GM18873 (cell line): ENCODE data around the gene SLC35B4.

ENCODE experiments used
- ATAC-seq: cut with Tn5 transposase; IDR thresholded peaks from one replicate; pipeline ENCODE4 v1.9.1; 2021; ENCODE audit warnings: mild to moderate bottlenecking, moderate library complexity, moderate number of reproducible peaks; ENCODE audit not compliant: unreplicated experiment, low FRiP score

The SLC35B4 gene, protein sequence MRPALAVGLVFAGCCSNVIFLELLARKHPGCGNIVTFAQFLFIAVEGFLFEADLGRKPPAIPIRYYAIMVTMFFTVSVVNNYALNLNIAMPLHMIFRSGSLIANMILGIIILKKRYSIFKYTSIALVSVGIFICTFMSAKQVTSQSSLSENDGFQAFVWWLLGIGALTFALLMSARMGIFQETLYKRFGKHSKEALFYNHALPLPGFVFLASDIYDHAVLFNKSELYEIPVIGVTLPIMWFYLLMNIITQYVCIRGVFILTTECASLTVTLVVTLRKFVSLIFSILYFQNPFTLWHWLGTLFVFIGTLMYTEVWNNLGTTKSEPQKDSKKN

GRCh38 chr7:134316539-134317344 lies at the start of gene SLC35B4:
SLC35B4 (minus strand) TSS chr7:134316930; CDS start chr7:134316751, 179 bp downstream.
- peak; percentile 98 for ATAC-seq

GRCh38 chr7:134366481-134366880 lies 49.8 kb upstream of the SLC35B4 start:
- ATAC-seq: no peak

DNA sequence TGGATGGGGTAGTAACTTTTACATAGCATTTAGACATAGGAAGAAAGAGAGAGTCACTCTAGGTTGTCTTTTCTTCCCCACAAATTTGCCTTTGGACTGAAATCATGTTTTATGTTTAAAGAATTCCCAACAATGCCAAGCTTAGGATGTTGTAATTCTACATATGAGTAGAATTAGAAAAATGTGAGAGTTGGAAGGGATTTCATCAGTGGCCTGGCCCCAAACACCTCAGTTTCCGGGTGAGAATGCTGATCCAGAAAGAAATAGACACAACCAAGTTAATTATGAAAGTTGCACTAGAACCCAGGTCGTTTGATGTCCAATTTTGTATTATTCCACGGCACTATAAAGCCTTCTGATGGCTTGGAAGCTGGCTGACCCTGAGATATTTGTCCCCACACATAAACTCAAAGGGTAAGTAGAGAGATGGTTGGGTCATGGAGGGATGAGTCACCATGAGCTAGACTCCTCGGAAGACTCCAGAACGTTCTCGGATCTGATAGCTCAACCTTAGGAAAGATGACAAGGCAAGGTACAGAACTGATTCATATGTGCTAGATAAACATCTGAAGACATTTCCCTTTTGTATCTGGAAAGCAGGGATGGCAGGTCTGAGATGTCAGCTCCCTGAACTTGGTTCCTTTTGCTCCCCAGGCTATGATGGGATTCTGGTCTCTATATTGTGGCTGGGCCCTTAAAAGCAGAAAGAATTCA lies 48.8 kb upstream of the SLC35B4 start:
- ATAC-seq: no peak

- ATAC-seq: no peak
Observed at GRCh38 chr7:134364619-134365037, 47.9 kb upstream of the SLC35B4 start.

DNA sequence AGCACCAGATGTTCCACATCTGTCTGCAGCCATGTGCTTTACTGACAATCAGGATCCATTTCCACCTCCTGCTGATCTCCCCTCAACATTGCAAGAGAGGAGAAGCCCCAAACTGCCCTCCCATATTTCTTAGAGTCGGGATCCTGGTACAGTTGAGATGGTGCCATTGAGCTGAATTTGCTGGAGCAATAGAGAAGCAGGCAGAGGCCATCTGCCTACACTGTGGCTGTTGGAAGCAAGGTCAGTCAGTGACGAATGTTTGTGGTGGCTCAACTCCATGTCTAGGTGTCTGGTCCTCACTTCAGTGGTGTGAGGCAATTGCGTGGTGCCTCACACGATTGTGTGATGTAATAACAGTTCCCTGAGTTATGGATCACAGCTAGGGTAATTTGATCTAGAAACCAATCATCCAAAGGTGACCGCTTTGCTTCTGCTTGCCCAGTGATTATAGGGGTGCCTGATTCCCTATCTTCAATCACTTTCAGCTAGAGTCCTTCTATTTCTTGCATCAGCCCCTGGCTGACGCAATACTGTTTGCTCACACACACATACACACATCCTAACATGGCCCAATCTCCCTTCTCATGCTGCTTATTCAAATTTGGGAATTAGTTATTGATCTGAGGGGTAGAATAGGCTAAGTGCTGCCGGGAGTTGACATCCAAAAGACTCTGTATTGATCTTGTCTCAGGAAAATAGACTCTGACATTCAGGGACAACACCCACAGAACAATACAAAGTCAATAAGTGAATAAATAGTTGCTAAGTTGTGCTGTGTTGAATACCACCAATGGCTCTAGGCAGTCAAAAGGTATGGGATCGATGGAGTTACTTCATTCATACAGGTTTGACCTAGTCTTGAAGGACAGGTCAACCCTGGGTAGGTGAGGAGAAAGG lies 46.1 kb upstream of the SLC35B4 start:
- no peak for ATAC-seq

DNA sequence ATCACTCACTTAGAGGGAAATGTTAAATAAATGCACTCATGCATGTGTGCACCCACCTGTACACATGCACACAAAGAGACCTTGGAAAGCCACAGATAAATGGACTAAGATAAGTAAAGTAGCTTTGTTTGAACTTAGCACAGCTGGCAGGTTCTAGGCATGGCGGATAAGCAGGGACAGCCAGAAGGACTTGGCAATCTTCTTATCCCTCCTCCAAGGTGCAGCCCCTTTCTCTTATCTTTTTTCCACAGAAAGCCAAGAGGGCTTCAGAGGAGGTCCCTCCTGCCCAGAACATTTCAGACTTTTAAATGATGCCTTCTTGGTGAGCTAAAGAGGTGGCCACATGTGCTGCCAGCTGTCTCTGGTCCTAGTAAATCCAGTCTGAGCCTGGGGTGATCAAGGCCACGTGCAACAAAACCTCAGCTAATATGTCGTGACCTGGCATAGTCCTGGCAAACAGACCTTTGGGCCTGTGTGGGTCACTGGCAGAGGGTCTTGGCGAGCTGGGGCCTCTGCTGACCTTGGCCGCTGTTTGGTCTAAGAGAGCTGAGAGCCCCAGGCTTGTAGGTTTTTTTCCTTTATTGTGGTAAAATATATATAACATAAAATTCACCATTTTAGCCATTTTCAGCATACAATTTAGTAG lies 43.2 kb upstream of the SLC35B4 start:
- no peak for ATAC-seq

GRCh38 chr7:134357486-134357885 lies 40.8 kb upstream of the SLC35B4 start:
- no peak for ATAC-seq

DNA sequence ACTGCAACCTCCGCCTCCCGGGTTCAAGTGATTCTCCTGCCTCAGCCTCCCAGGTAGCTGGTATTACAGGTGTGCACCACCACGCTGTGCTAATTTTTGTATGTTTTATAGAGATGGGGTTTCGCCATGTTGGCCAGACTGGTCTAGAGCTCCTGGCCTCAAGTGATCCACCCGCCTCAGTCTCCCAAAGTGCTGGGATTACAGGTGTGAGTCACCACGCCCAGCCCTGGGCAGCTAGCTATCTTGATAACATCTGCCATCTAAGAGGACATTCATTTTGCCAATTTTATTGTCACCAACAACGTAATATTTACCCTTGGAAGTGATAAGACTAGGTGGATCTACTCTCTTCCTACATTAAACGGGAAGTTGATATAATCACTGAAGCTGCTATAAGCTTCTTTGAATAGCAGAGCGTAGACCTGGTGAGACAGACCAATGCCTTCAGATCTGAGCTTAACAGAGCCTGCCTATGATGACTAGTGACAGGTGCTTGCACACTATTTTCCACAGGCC lies 39.7 kb upstream of the SLC35B4 start:
- ATAC-seq: no peak

DNA sequence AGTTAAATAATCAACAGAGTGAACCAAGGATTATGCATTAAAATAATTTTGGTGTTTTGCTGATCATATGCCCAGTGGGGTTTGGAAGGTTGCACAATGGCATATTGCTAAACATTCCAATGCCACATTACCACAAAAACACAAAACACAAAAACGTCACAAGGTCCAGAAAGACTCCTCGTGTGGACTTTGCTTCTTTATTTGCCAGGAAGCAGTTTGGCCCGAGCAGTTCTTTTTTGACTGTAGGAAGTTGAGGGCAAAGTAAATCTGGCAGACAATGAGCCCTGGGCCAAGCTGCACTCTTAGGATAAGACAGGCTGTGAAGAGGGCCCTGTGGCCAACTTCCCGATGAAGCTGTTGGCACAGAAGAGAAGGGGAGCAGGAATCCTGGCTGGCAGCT lies 39.2 kb upstream of the SLC35B4 start:
- no peak for ATAC-seq

DNA sequence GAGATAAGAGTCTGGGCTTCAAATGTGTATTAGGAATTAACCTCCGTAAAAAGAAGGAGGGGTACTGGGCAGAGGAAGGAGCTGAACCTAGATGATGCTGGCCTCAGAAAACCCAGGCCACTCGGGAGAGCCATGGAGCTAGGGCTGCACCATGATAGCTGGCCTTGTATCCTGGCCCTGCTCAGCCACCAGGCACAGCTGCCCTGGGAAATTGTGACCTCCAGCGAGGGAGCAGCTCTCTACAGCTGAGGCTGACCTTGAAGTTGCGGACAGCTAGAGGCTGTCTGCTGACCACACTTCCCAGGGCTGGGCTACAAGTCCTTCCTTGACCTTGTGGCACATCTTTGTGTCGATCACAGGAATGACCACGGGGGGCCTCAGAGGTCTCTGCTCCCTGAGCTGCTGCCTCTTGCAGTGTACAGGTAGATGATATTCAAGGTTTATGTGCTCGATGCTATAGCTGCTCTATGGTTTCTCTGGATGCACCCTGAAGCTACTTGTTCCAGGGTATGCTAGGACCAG lies 38.3 kb upstream of the SLC35B4 start:
- ATAC-seq: no peak

- ATAC-seq: no peak
Observed at GRCh38 chr7:134353411-134353810, 36.7 kb upstream of the SLC35B4 start.

GRCh38 chr7:134351424-134351823 lies 34.7 kb upstream of the SLC35B4 start:
- ATAC-seq: no peak

DNA sequence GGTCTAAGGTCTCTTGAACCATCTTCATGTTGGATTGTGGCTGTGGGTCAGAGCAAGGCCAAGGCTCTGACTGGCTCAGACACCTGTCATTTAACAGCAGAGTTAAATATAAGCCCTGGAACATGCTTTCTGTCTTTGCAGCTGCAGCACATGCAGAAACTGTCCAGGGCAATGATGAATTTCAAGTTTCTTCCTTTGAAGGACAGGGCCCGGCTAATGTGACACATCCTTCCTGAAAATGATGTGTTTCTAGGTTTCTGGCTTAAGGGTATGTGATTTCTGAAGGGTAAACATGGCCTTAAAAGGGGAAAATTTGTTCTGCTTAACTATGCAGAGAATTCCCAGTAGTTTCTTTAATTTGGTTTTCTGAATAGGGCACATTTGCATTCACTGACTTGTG lies 34.0 kb upstream of the SLC35B4 start:
- no peak for ATAC-seq

DNA sequence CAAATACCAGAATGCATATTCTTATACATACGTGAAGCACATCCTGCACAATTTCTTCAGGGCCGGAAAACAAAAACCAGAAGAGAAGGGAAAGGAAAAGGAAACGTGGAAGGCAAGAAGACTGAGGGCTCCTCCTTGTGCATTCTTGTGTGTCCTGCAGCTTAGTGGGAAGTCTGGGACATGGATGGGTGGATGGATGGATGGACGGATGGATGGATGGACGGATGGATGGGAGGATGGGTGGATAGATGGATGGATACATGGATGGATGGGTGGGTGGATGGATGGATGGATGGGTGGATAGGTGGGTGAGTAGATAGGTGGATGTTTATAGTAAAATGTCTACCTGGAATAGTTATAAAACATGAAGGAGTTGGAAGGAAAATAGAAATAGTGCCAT lies 30.8 kb upstream of the SLC35B4 start:
- no peak for ATAC-seq

DNA sequence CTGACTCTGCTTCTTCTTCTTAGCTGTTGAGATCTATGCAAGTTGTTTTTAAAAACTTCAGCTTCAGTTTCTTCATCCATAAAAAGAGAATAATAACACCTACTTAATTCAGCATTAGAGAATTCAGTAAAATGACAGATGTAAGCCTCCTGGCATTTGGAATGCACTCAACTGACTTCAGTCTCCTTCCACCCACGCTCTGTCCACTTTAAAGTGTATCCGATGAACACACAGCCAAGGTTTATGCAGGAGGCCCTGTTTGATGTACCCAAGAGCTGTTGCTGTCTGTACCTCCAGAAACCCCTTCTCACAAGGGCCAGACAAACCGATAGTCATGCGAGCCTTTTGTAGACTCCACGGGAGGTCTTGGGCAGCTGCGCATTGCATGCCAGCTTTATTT lies 27.1 kb upstream of the SLC35B4 start:
- no peak for ATAC-seq

GRCh38 chr7:134343136-134343535 lies 26.4 kb upstream of the SLC35B4 start:
- no peak for ATAC-seq

DNA sequence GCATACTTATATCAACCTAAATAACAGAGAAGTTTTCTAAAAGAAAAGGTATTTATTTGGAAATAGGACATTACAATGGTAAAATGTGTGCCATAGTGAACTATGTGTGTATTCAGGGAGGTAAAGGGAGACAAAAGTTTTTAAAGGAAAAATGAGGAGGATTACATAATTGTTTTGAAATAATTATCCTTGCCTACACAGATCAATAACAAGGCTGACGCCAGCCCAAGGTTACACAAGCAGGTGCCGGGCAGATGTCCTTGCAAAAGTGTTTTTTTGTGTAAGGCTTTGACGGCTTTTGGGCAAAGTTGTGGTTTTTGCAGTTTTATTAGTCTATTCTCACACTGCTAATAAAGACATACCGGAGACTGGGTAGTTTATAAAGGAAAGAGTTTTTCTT lies 22.7 kb upstream of the SLC35B4 start:
- ATAC-seq: no peak

DNA sequence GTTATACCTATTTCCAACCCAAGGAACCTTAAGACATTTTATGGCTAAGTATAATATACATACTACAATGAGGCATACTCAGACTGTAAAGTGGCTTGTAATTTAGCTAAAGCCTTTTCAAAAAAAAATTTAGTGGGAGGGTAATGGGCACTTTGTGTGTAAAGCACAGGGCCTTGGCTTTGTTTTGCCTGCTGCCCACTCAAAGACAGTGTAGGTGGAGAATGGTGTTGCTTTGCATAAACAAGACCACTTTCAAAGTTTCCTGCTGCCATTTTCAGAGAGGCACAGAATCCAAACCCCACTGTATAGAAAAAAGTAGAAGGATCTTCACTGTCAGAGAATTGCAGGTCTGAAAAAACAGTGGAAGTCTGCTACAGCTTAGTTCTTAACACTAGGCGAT lies 21.2 kb upstream of the SLC35B4 start:
- ATAC-seq: no peak

DNA sequence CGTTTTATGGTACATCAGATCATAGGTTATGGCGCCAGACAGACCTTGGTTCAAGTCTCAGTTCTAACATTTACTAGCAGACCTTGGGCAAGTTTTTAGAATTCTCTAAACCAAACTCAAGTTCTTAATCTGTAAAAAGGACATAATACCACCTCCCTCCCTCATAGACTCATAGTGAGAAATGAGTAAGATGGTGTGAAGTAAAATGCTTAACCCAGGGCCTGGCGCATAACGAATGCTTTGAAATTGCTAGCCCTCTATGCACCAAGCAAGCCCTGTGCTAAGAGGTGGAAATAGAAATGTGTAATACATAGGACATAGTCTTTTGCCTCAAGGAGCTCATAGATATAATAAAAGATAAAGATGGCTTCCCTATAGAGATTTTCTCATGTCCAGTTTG lies 17.7 kb upstream of the SLC35B4 start:
- no peak for ATAC-seq
